H9 (cell line): ENCODE results near the gene GLB1L3. TPM values are rescaled to one million over a fixed set of nuclear protein-coding genes. Genes with fewer than 3 reads are reported as not detected.

Source experiments
- DNase-seq: peaks from one replicate; pipeline ENCODE4 v3.0.0-alpha.2; 2017
- H2AFZ ChIP-seq: one replicate; pipeline ENCODE4 v1.6.1; 2013; ENCODE audit warnings: mild to moderate bottlenecking, low read length, control low read depth, moderate library complexity
- H2AK5ac ChIP-seq: 2 replicates; pipeline ENCODE4 v1.6.1; 2013; ENCODE audit warnings: low read length, control low read depth, mixed read lengths; ENCODE audit not compliant: insufficient read length
- H2BK120ac ChIP-seq: one replicate; pipeline ENCODE4 v1.6.1; 2013; ENCODE audit warnings: low read depth, mild to moderate bottlenecking, low read length, control low read depth, inconsistent platforms; ENCODE audit not compliant: poor library complexity, severe bottlenecking
- H2BK12ac ChIP-seq: 2 replicates; pipeline ENCODE4 v1.6.1; 2013; ENCODE audit warnings: low read length, control low read depth, mixed read lengths, low read depth; ENCODE audit not compliant: insufficient read length
- H2BK15ac ChIP-seq: 2 replicates; pipeline ENCODE4 v1.6.1; 2013; ENCODE audit warnings: low read depth, low read length, control low read depth
- H2BK20ac ChIP-seq: one replicate; pipeline ENCODE4 v1.6.1; 2013; ENCODE audit warnings: low read depth, mild to moderate bottlenecking, low read length, control low read depth, inconsistent platforms; ENCODE audit not compliant: poor library complexity, severe bottlenecking
- H2BK5ac ChIP-seq: 2 replicates; pipeline ENCODE4 v1.6.1; 2013; ENCODE audit warnings: low read length, control low read depth, mixed read lengths; ENCODE audit not compliant: insufficient read length
- H3K14ac ChIP-seq: 2 replicates; pipeline ENCODE4 v1.6.1; 2013; ENCODE audit warnings: low read length, control low read depth; ENCODE audit not compliant: insufficient read depth
- H3K18ac ChIP-seq: 2 replicates; pipeline ENCODE4 v1.6.1; 2013; ENCODE audit warnings: low read depth, mild to moderate bottlenecking, mixed read lengths, low read length, control low read depth; ENCODE audit not compliant: insufficient read length
- H3K23ac ChIP-seq: 2 replicates; pipeline ENCODE4 v1.6.1; 2013; ENCODE audit warnings: low read length, control low read depth, mixed read lengths, low read depth; ENCODE audit not compliant: insufficient read length
- H3K23me2 ChIP-seq: 2 replicates; pipeline ENCODE4 v1.6.1; 2013; ENCODE audit warnings: low read depth, mild to moderate bottlenecking, mixed read lengths, low read length, control low read depth; ENCODE audit not compliant: insufficient read length, poor library complexity, severe bottlenecking
- H3K27ac ChIP-seq: 2 replicates; pipeline ENCODE4 v1.5.1; 2013; ENCODE audit warnings: low read length, control low read depth, mixed read lengths, low read depth; ENCODE audit not compliant: insufficient read length
- H3K27me3 ChIP-seq: 2 replicates; pipeline ENCODE4 v1.6.1; 2013; ENCODE audit warnings: low read length, control low read depth, inconsistent platforms; ENCODE audit not compliant: insufficient read depth
- H3K4ac ChIP-seq: 2 replicates; pipeline ENCODE4 v1.6.1; 2013; ENCODE audit warnings: low read depth, mild to moderate bottlenecking, control low read depth, inconsistent platforms, low read length, moderate library complexity
- H3K4me1 ChIP-seq: 2 replicates; pipeline ENCODE4 v1.6.1; 2013; ENCODE audit warnings: low read length, control low read depth, inconsistent platforms; ENCODE audit not compliant: insufficient read depth
- H3K4me2 ChIP-seq: 2 replicates; pipeline ENCODE4 v1.6.1; 2013; ENCODE audit warnings: low read length, control low read depth, mixed read lengths; ENCODE audit not compliant: insufficient read length, insufficient read depth
- H3K56ac ChIP-seq: 2 replicates; pipeline ENCODE4 v1.6.1; 2013; ENCODE audit warnings: low read depth, mild to moderate bottlenecking, mixed read lengths, low read length, control low read depth; ENCODE audit not compliant: insufficient read length
- H3K79me1 ChIP-seq: 2 replicates; pipeline ENCODE4 v1.6.1; 2013; ENCODE audit warnings: low read depth, mild to moderate bottlenecking, moderate library complexity, low read length, control low read depth, inconsistent platforms; ENCODE audit not compliant: insufficient read depth, poor library complexity, severe bottlenecking
- H3K79me2 ChIP-seq: 2 replicates; pipeline ENCODE4 v1.6.1; 2013; ENCODE audit warnings: low read length, control low read depth, inconsistent platforms; ENCODE audit not compliant: insufficient read depth
- H3K9ac ChIP-seq: 2 replicates; pipeline ENCODE4 v1.6.1; 2013; ENCODE audit warnings: low read length, control low read depth, mixed read lengths; ENCODE audit not compliant: insufficient read length; ENCODE audit errors: extremely low read depth
- H3K9me3 ChIP-seq: one replicate; pipeline ENCODE4 v1.6.1; 2013; ENCODE audit warnings: low read depth, low read length, inconsistent platforms; ENCODE audit not compliant: control insufficient read depth
- H3T11ph ChIP-seq: one replicate; pipeline ENCODE4 v1.6.1; 2013; ENCODE audit warnings: mild to moderate bottlenecking, low read length, control low read depth, inconsistent platforms
- H4K20me1 ChIP-seq: one replicate; pipeline ENCODE4 v1.6.1; 2013; ENCODE audit not compliant: control insufficient read depth, insufficient read length, insufficient read depth
- H4K5ac ChIP-seq: 2 replicates; pipeline ENCODE4 v1.6.1; 2013; ENCODE audit warnings: low read depth, mild to moderate bottlenecking, mixed read lengths, low read length, control low read depth; ENCODE audit not compliant: insufficient read length
- H4K8ac ChIP-seq: replicated peaks from 2 replicates; pipeline ENCODE4 v1.6.1; 2013; ENCODE audit warnings: low read length, control low read depth, mixed read lengths, low read depth; ENCODE audit not compliant: insufficient read length
- H4K91ac ChIP-seq: 2 replicates; pipeline ENCODE4 v1.6.1; 2013; ENCODE audit warnings: low read depth, mild to moderate bottlenecking, moderate library complexity, mixed read lengths, low read length, control low read depth; ENCODE audit not compliant: insufficient read length
- H3K27ac Mint-ChIP-seq, 3 experiments: 2 replicates in 2 of 3; 3 replicates in 1 of 3; pipeline ENCODE4 v1.8.0; 2020 to 2021; ENCODE audit warnings: mixed read lengths in 3 of 3, mild to moderate bottlenecking in 1 of 3, moderate library complexity in 1 of 3
- H3K27me3 Mint-ChIP-seq: 2 replicates; pipeline ENCODE4 v1.8.0; 2021; ENCODE audit warnings: low read depth, mild to moderate bottlenecking, moderate library complexity, mixed read lengths
- H3K36me3 Mint-ChIP-seq, 3 experiments: 2 replicates in 2 of 3; 3 replicates in 1 of 3; pipeline ENCODE4 v1.8.0; 2020 to 2021; ENCODE audit warnings: low read depth in 3 of 3, mixed read lengths in 3 of 3; ENCODE audit not compliant: insufficient read depth in 1 of 3
- H3K4me1 Mint-ChIP-seq, 2 experiments: 2 replicates each; pipeline ENCODE4 v1.8.0; 2020; ENCODE audit warnings: mixed read lengths in 2 of 2
- H3K4me3 Mint-ChIP-seq, 2 experiments: 2 replicates in 1 of 2; 3 replicates in 1 of 2; pipeline ENCODE4 v1.8.0; 2020 to 2021; ENCODE audit warnings: mild to moderate bottlenecking in 2 of 2, mixed read lengths in 2 of 2, moderate library complexity in 1 of 2
- H3K9me3 Mint-ChIP-seq, 2 experiments: 2 replicates in 1 of 2; 3 replicates in 1 of 2; pipeline ENCODE4 v1.8.0; 2020; ENCODE audit warnings: mild to moderate bottlenecking in 2 of 2, mixed read lengths in 2 of 2, moderate library complexity in 1 of 2
- CTCF ChIP-seq: fragments of 200-600 bp; sonication (generic); conservative IDR thresholded peaks from 3 replicates; pipeline ENCODE4 v1.8.0; 2021; ENCODE audit warnings: antibody characterized with exemption, mild to moderate bottlenecking
- WGBS: extraction: QIAGEN DNeasy Blood & Tissue Kit; methylation state at CpG from one replicate; pipeline ENCODE4 v1.1.7; 2013; ENCODE audit warnings: missing lambda C conversion rate, low lambda C conversion rate, mixed read lengths; ENCODE audit not compliant: insufficient read length; ENCODE audit errors: extremely low coverage; 5-methylcytosine and 5-hydroxymethylcytosine counted together
- total RNA-seq: library from RNA; stranded (reverse); gene quantifications from 2 replicates; pipeline ENCODE4 v1.2.1, GENCODE V29; 2021

Gene GLB1L3
- total RNA-seq, 1 experiment from 2014 or later: 11.2 TPM

- Histone ChIP-seq H3K27me3 (no peaks in the 10 kb centered on the region), H3K4me1 (peaks cover 7% of the 10 kb centered on the region; the same call in 1 of the 2 replicates), H3K9me3 (no peaks in the 10 kb centered on the region), H3T11ph (no peak overlapping the region), H3K18ac (no peak overlapping the region), H2BK15ac (no peak overlapping the region), H3K56ac (no peak overlapping the region), H2AFZ (no peak overlapping the region), H2BK20ac (no peak overlapping the region), H3K4ac (no peak overlapping the region), H3K14ac (no peak overlapping the region; the same call in 1 of the 2 replicates), H3K9ac (no peak overlapping the region), H3K23me2 (no peaks in the 10 kb centered on the region), H4K20me1 (no peaks in the 10 kb centered on the region), H4K5ac (no peak overlapping the region), H2BK5ac (no peak overlapping the region), H2BK120ac (no peak overlapping the region), H3K79me1 (no peaks in the 10 kb centered on the region), H3K27ac (no peak overlapping the region), H3K4me2 (no peak overlapping the region), H2BK12ac (no peak overlapping the region), H4K8ac (no peak overlapping the region), H3K79me2 (no peaks in the 10 kb centered on the region), H3K23ac (no peak overlapping the region), H4K91ac (no peak overlapping the region), H2AK5ac (no peak overlapping the region)
- Mint-ChIP-seq H3K27me3 (peaks cover 16% of the 10 kb centered on the region), H3K27ac (peak overlapping the region in 1 of 3 experiments; percentile 9; a peak in 1 of 7 replicates), H3K4me3 (no peak overlapping the region), H3K4me1 (peaks cover 11 to 12% of the 10 kb centered on the region in 2 experiments), H3K9me3 (no peaks in the 10 kb centered on the region), H3K36me3 (no peaks in the 10 kb centered on the region; a peak in 1 of 7 replicates)
- no CpG with 5 or more reads among the region's 5 CpGs for WGBS
- peak; percentile 19 for DNase-seq
- no peak for TF ChIP-seq CTCF
Measured at GRCh38 chr11:134346976-134347350, 70.8 kb downstream of the GLB1L3 start.
